BE2C (cell line): ENCODE results near the gene PITRM1.

Source experiments
- DNase-seq: peaks from one replicate; pipeline ENCODE4 v3.0.0-alpha.2; 2020
- H3K27me3 ChIP-seq: fragments of 250-450 bp; sonication (Bioruptor Pico); 2 replicates; pipeline ENCODE4 v1.5.1; 2020; ENCODE audit warnings: mild to moderate bottlenecking
- H3K36me3 ChIP-seq: fragments of 250-450 bp; sonication (Bioruptor Pico); 2 replicates; pipeline ENCODE4 v1.5.1; 2020; ENCODE audit warnings: mild to moderate bottlenecking
- H3K4me1 ChIP-seq: fragments of 250-450 bp; sonication (Bioruptor Pico); 2 replicates; pipeline ENCODE4 v1.5.1; 2020
- H3K4me3 ChIP-seq: 2 replicates; pipeline ENCODE4 v1.5.1; 2011; ENCODE audit warnings: low read depth, low read length
- H3K9me3 ChIP-seq: fragments of 250-450 bp; sonication (Bioruptor Pico); 2 replicates; pipeline ENCODE4 v1.5.1; 2020
- TF ChIP-seq, protein P1 (sequence below): IDR thresholded peaks from 2 replicates; pipeline ENCODE4 v1.5.1; 2012; ENCODE audit warnings: mild to moderate bottlenecking, low read depth, low read length

The PITRM1 gene

GRCh38 chr10:3125527-3126170 lies 46.9 kb downstream of the PITRM1 start:
- Histone ChIP-seq H3K4me1 (no peaks in the 10 kb centered on the region; the same call in 1 of the 2 replicates), H3K4me3 (no peak overlapping the region), H3K36me3 (no peaks in the 10 kb centered on the region), H3K9me3 (no peaks in the 10 kb centered on the region), H3K27me3 (no peaks in the 10 kb centered on the region)
- DNase-seq = no peak
- TF ChIP-seq, protein P1, sequence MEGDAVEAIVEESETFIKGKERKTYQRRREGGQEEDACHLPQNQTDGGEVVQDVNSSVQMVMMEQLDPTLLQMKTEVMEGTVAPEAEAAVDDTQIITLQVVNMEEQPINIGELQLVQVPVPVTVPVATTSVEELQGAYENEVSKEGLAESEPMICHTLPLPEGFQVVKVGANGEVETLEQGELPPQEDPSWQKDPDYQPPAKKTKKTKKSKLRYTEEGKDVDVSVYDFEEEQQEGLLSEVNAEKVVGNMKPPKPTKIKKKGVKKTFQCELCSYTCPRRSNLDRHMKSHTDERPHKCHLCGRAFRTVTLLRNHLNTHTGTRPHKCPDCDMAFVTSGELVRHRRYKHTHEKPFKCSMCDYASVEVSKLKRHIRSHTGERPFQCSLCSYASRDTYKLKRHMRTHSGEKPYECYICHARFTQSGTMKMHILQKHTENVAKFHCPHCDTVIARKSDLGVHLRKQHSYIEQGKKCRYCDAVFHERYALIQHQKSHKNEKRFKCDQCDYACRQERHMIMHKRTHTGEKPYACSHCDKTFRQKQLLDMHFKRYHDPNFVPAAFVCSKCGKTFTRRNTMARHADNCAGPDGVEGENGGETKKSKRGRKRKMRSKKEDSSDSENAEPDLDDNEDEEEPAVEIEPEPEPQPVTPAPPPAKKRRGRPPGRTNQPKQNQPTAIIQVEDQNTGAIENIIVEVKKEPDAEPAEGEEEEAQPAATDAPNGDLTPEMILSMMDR = no peak

GRCh38 chr10:3124412-3125175 lies 48.0 kb downstream of the PITRM1 start:
- H3K36me3 ChIP-seq = no peaks in the 10 kb centered on the region
- no peak for DNase-seq

GRCh38 chr10:3123571-3124411 lies 48.8 kb downstream of the PITRM1 start:
- H3K27me3 ChIP-seq = no peaks in the 10 kb centered on the region
- H3K9me3 ChIP-seq = no peaks in the 10 kb centered on the region
- H3K36me3 ChIP-seq = no peaks in the 10 kb centered on the region
- DNase-seq = no peak
- TF ChIP-seq, protein P1 = no peak
- no peaks in the 10 kb centered on the region; the same call in 1 of the 2 replicates for H3K4me1 ChIP-seq
- no peak overlapping the region for H3K4me3 ChIP-seq

More at GRCh38 chr10:3124412-3125175, 48.0 kb downstream of the PITRM1 start:
- H3K4me1 ChIP-seq = no peaks in the 10 kb centered on the region; the same call in 1 of the 2 replicates
- no peaks in the 10 kb centered on the region for H3K9me3 ChIP-seq
- no peak overlapping the region for H3K4me3 ChIP-seq
- no peaks in the 10 kb centered on the region for H3K27me3 ChIP-seq
- TF ChIP-seq, protein P1 = no peak

GRCh38 chr10:3122486-3123205 lies 49.9 kb downstream of the PITRM1 start:
- Histone ChIP-seq H3K4me3 (no peak overlapping the region), H3K27me3 (no peaks in the 10 kb centered on the region), H3K9me3 (no peaks in the 10 kb centered on the region), H3K4me1 (no peaks in the 10 kb centered on the region; the same call in 1 of the 2 replicates), H3K36me3 (no peaks in the 10 kb centered on the region)
- TF ChIP-seq, protein P1 = no peak
- DNase-seq = no peak

DNA sequence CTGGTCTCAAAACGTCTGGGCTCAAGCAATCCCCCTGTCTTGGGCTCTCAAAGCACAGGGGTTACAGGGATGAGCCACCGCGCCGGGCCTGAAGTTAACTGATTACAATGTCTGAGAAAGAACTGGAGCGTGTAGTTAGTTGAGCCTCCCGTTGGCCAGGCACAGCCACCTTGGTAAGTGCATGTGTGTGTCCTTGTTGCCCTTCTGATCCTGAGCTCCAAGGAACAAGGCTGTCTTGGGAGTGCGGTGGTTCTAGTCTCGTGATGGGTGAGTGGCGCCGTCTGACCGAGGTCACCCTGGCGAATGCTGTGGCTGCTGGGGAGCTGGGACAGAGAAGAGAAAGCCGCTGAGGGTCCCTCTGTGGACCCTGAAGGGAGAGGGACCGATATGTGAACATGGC lies 50.5 kb downstream of the PITRM1 start:
- Histone ChIP-seq H3K4me3 (no peak overlapping the region), H3K27me3 (no peaks in the 10 kb centered on the region), H3K4me1 (no peaks in the 10 kb centered on the region; the same call in 1 of the 2 replicates), H3K9me3 (no peaks in the 10 kb centered on the region), H3K36me3 (no peaks in the 10 kb centered on the region)
- TF ChIP-seq, protein P1 = no peak
- no peak for DNase-seq
